Transverse colon (tissue), 3 donors: Measurements from ENCODE around the gene PLPPR3.

ENCODE experiments used
- EP300 ChIP-seq: sonication (generic); formaldehyde crosslinking; IDR thresholded peaks from one replicate; pipeline ENCODE4 v1.6.1; 2017; ENCODE audit warnings: antibody characterized with exemption, low read depth
- POLR2A ChIP-seq: fragments of 450-650 bp; IDR thresholded peaks from one replicate; pipeline ENCODE4 v1.6.1; 2016; ENCODE audit warnings: antibody characterized with exemption, mild to moderate bottlenecking, moderate library complexity
- TF ChIP-seq, protein P1 (sequence below), 5 experiments: fragments of 200-600 bp in 3 of 5; fragments of 450-650 bp in 2 of 5; sonication (generic) in 3 of 5; IDR thresholded peaks; 1 replicate in 2 of 5; 2 replicates in 3 of 5; pipeline ENCODE4 v1.5.1; 2016 to 2017; ENCODE audit warnings: antibody characterized with exemption in 5 of 5, inconsistent platforms in 3 of 5, mild to moderate bottlenecking in 2 of 5, moderate library complexity in 1 of 5

DNA sequence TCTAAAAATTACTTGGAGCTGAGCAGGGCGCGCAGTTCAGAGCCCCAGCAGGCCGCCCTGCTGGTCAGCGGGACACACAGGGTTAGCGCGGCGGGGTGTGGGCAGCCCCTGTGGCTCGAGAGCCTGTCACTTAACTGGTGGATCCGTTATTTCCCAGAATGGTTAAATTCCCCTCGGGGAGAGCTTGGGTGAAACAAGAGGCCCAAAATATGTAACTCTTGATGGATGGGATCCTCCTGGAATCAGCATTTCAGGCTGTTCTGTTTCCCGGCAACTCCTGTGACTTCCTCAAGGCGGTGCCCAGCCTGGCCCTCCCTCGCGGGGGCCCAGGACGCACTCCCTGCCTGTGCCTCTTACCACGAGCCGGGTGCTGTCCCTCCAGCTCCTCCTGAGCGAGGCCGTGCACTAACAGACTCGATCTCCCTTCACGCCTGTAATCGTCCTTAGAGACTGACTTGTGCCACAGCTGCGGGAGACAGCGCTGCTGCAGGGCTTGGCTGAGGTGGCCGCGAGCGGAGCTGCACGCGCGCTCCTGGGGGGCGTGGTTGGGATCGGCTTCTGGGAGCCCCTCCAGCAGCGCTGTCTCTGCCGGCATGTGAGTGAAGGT is 14.8 kb downstream of the PLPPR3 start:
- TF ChIP-seq EP300 (no peak), POLR2A (no peak)
- TF ChIP-seq, protein P1, sequence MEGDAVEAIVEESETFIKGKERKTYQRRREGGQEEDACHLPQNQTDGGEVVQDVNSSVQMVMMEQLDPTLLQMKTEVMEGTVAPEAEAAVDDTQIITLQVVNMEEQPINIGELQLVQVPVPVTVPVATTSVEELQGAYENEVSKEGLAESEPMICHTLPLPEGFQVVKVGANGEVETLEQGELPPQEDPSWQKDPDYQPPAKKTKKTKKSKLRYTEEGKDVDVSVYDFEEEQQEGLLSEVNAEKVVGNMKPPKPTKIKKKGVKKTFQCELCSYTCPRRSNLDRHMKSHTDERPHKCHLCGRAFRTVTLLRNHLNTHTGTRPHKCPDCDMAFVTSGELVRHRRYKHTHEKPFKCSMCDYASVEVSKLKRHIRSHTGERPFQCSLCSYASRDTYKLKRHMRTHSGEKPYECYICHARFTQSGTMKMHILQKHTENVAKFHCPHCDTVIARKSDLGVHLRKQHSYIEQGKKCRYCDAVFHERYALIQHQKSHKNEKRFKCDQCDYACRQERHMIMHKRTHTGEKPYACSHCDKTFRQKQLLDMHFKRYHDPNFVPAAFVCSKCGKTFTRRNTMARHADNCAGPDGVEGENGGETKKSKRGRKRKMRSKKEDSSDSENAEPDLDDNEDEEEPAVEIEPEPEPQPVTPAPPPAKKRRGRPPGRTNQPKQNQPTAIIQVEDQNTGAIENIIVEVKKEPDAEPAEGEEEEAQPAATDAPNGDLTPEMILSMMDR (IDR thresholded peaks at IDR 0.05), result no peak
